Neutrophil (primary cell): Measurements from ENCODE around the gene S100A8.
"Not testable (repeated sequence)": the region's sequence is repeated elsewhere in the genome, so short reads cannot be mapped to it uniquely, and the experiment has no call there.

Experiments
- H3K27ac ChIP-seq: fragments of 200-600 bp; sonication (generic); 2 replicates; pipeline ENCODE4 v1.5.1; 2016; ENCODE audit warnings: mild to moderate bottlenecking, moderate library complexity
- H3K27me3 ChIP-seq: fragments of 200-600 bp; sonication (generic); 2 replicates; pipeline ENCODE4 v1.6.0; 2016; ENCODE audit warnings: mild to moderate bottlenecking
- H3K36me3 ChIP-seq: fragments of 200-600 bp; sonication (generic); 2 replicates; pipeline ENCODE4 v1.5.1; 2017
- H3K4me1 ChIP-seq, 2 experiments: fragments of 200-600 bp in 1 of 2; sonication (generic) in 1 of 2; 1 replicate in 1 of 2; 2 replicates in 1 of 2; pipeline versions ENCODE4 v1.5.1 to v1.6.1; 2013 to 2016; ENCODE audit warnings: low read depth in 1 of 2, low read length in 1 of 2, mild to moderate bottlenecking in 1 of 2, moderate library complexity in 1 of 2; ENCODE audit not compliant: control insufficient read depth in 1 of 2, insufficient read depth in 1 of 2
- H3K4me3 ChIP-seq, 2 experiments: fragments of 200-600 bp in 1 of 2; sonication (generic) in 1 of 2; 1 replicate in 1 of 2; 2 replicates in 1 of 2; pipeline ENCODE4 v1.5.1; 2013 to 2016; ENCODE audit warnings: low read depth in 1 of 2, low read length in 1 of 2, mild to moderate bottlenecking in 1 of 2, moderate library complexity in 1 of 2
- H3K9me3 ChIP-seq: fragments of 200-600 bp; sonication (generic); 2 replicates; pipeline ENCODE4 v1.5.1; 2016
- TF ChIP-seq, protein P1 (sequence below): fragments of 200-600 bp; sonication (generic); IDR thresholded peaks from 2 replicates; pipeline ENCODE4 v1.5.1; 2016; ENCODE audit warnings: antibody characterized with exemption

Gene S100A8

DNA sequence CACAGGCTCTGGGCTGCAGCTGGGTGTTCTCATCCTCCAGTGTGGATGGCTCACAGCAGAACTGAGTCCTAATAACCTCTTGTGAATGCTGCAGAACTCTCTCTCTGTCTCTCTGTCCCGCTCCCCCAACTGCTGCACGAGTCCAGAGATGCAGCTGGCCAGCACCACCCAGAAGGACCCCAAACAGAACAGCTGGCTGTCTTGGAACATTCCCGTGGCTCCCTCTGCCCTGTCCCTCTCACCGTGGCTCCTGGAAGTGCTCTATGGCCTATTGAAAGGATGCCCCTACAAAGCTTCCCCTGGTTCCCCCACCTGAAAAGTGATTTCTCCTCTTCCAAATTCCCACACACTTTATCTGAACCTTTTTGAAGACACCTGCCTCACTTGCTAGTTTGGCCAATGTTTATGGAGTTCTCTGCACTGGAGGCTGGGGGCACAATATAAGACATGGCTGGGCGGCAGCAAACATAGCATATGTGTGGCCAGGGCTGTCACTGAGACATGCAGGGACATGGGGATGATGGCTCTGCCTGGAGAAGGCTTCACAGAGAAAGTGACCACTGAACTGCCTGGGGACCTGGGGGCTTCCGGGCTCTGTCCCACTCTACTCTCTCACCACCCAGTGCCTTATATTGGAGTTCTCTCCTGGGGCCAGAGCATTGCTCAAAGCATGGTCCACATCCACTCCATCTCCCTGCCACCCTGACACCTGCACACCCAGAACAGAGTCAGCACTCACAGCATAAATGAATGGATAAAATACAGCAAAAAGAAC lies 15.1 kb upstream of the S100A8 start:
- H3K27ac ChIP-seq, H3K4me3 ChIP-seq, H3K9me3 ChIP-seq, H3K36me3 ChIP-seq: not testable (repeated sequence)
- Histone ChIP-seq H3K4me1 (peaks cover 42 to 44% of the 10 kb centered on the region in 2 experiments), H3K27me3 (peaks cover 33% of the 10 kb centered on the region)

DNA sequence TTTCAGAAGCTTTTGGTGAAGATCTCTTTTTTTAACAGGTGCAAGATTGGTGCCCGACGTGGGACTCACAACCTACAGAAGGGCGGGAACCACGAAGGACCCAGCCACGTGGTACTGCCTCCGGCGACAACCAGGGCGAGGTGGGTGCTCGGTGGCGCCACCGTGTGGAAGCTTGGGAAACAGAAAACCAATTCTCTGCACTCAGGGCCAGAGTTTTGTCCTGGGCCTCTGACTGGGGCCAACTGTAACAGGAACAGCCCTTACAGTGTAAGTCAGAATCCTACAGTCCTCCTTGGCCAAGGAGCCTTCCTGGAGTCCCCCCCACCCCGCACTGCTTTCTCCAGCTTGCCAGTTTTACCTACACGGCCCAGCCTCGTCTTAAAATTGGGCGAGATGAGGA lies 13.9 kb upstream of the S100A8 start:
- TF ChIP-seq, protein P1, sequence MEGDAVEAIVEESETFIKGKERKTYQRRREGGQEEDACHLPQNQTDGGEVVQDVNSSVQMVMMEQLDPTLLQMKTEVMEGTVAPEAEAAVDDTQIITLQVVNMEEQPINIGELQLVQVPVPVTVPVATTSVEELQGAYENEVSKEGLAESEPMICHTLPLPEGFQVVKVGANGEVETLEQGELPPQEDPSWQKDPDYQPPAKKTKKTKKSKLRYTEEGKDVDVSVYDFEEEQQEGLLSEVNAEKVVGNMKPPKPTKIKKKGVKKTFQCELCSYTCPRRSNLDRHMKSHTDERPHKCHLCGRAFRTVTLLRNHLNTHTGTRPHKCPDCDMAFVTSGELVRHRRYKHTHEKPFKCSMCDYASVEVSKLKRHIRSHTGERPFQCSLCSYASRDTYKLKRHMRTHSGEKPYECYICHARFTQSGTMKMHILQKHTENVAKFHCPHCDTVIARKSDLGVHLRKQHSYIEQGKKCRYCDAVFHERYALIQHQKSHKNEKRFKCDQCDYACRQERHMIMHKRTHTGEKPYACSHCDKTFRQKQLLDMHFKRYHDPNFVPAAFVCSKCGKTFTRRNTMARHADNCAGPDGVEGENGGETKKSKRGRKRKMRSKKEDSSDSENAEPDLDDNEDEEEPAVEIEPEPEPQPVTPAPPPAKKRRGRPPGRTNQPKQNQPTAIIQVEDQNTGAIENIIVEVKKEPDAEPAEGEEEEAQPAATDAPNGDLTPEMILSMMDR = peak; percentile 91
- Histone ChIP-seq H3K27me3 (peaks cover 23% of the 10 kb centered on the region), H3K27ac (peak overlapping the region; percentile 100), H3K36me3 (no peaks in the 10 kb centered on the region), H3K4me1 (peaks cover 54 to 57% of the 10 kb centered on the region in 2 experiments), H3K9me3 (no peaks in the 10 kb centered on the region), H3K4me3 (peak overlapping the region; percentile 41 to 49)

DNA sequence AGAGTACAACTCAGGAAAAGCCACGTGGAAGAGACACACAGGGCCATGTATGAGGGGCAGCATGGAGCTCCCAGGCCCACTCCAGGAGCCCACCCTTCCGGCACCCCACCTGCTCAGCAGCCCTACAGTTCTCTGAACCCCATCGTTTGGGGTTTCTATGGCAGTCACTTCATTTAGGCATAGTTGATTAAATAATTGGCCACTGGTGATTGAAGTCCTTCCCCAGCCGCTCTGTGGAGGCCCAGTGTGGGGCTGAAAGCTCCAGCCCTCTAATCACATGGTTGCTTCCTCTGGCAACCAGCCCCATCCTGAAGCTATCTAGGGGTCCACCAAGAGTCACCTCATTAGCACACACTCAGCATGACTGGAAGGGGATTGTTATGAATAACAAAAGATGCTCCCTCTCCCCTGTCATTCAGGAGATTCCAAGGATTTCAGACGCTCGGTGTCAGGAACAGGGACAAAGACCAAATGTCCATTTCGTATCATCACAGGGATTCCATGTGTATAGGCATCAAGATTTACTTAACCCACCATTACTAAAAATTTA lies 13.3 kb upstream of the S100A8 start:
- H3K9me3 ChIP-seq = no peaks in the 10 kb centered on the region
- peaks cover 17% of the 10 kb centered on the region for H3K27me3 ChIP-seq
- peak overlapping the region; percentile 41 to 49 for H3K4me3 ChIP-seq
- H3K27ac ChIP-seq = peak overlapping the region; percentile 100
- peaks cover 60 to 63% of the 10 kb centered on the region in 2 experiments for H3K4me1 ChIP-seq
- H3K36me3 ChIP-seq = no peaks in the 10 kb centered on the region
- TF ChIP-seq, protein P1 = no peak

DNA sequence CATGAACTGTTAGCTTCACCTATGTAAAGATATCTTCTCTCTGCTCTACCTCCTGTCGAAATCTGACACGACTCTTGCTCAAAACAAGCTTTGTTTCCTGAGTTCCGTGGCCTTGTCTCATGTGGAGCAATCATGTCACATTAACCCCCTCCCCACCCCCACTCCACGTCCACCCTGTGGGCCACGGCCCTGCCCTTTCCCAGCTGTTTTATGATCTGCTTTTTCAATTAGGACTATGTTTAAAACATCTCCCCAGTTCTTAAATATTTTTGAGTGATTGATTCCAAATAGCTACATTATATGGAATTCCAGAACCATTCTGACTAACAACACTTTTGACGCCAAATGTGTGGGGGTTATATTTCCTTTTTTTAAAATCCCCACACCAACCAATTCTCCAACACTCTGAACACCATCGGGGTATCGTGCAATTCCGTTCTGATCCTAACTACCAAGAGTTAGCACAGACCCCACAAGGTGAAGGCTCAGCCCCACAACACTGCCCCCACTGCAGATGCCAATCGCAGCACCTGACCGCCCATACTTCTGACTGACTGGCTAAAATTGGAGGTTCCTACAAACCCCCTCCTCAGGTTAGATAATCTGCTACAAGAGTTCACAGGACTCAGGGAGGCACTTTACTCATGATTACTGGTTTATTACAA lies 12.7 kb upstream of the S100A8 start:
- TF ChIP-seq, protein P1 = no peak
- peak overlapping the region; percentile 100 for H3K27ac ChIP-seq
- H3K4me1 ChIP-seq = peaks cover 66 to 69% of the 10 kb centered on the region in 2 experiments
- H3K36me3 ChIP-seq = no peaks in the 10 kb centered on the region
- no peaks in the 10 kb centered on the region for H3K9me3 ChIP-seq
- peaks cover 15% of the 10 kb centered on the region for H3K27me3 ChIP-seq
- H3K4me3 ChIP-seq = peak overlapping the region; percentile 41 to 49

DNA sequence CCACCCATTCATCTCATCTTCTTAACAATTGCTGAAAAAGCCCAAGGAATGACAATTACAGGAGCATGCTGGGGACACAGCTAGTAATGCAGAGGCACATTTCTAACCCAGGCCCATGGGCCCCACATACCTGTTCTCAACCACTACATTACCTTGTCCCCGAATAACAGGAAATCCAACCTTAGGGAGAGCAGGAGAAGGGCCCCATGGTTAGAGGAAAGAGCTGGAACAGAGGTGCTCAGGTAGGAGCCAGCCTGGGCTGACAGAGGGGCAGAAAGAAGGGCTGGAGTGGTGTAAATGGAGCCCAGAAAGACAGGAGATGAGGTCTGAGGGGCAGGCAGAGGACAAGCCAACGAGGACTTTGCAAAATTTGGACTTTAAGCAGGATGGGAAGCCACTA lies 11.4 kb upstream of the S100A8 start:
- Histone ChIP-seq H3K9me3 (no peaks in the 10 kb centered on the region), H3K4me1 (peaks cover 80 to 82% of the 10 kb centered on the region in 2 experiments), H3K27ac (peak overlapping the region; percentile 100), H3K4me3 (peak overlapping the region; percentile 41 to 49), H3K36me3 (no peaks in the 10 kb centered on the region), H3K27me3 (peaks cover 8% of the 10 kb centered on the region)
- TF ChIP-seq, protein P1 = no peak

DNA sequence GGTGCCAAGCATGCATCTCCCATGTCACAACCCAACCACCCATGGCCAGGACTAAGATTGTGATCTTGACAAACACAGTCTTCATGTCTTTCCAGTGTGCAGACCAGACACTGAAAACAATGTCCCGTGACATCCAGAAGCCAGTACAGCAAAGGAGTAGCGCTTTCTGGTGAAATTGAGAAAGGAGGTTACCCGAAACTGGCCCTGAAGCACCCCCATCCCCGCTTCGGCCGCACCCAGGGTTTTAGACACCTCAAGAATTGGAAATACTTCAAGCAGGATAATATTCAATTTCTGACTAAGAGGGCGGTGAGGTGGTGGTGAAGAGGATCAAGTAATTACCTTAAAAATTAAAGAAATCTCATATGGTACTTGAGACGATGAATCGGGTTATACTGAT lies 10.6 kb upstream of the S100A8 start:
- H3K4me1 ChIP-seq = peaks cover 87 to 90% of the 10 kb centered on the region in 2 experiments
- H3K9me3 ChIP-seq = no peaks in the 10 kb centered on the region
- TF ChIP-seq, protein P1 = no peak
- no peaks in the 10 kb centered on the region for H3K36me3 ChIP-seq
- peaks cover under 1% of the 10 kb centered on the region for H3K27me3 ChIP-seq
- peak overlapping the region; percentile 100 for H3K27ac ChIP-seq
- H3K4me3 ChIP-seq = peak overlapping the region; percentile 41 to 49
